HG03066 (cell line): Measurements from ENCODE around the gene REC114.
"Not testable (repeated sequence)": the region's sequence is repeated elsewhere in the genome, so short reads cannot be mapped to it uniquely, and the experiment has no call there.

Experiments
- ATAC-seq: cut with Tn5 transposase; IDR thresholded peaks from one replicate; pipeline ENCODE4 v1.9.1; 2021; ENCODE audit warnings: low read depth; ENCODE audit not compliant: unreplicated experiment

Gene REC114

DNA sequence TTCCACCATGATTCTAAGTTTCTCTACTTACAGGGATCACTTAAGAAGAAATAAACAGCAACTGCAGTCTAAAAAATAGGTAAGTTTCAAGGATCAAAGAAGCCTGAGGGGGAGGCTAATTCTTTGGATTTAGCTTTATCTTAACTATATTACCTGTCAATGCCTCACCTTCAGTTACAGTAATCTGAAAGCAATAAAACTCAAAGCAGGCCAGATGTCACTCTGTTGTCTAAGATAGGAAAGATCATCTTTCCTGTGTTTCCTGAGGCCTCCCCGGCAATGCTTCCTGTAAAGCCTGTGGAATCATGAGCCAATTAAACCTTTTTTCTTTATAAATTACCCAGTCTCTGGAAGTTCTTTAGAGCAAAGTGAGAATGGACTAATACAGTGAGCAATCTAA, 130.1 kb downstream of the REC114 start:
- ATAC-seq = no peak

- ATAC-seq = no peak
Measured at GRCh38 chr15:73573572-73573971, 130.6 kb downstream of the REC114 start.

GRCh38 chr15:73575636-73576247, 132.8 kb downstream of the REC114 start:
- ATAC-seq = no peak

DNA sequence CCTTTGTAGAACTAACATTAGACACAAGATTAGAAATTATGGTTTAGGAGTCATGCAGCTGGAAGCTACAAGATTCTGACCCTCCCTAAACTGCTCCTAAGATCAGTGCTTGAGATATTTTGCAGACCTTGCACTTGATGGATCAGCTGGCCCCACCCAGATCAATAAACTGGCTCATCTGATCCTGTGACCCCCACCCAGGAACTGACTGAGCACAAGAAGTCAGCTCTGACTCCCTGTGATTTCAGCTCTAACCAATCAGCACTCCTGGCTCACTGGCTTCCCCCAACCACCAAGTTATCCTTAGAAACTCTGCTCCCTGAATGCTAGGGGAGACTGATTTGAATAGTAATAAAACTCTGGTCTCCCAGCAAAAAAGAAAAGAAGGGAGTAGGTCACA, 134.6 kb downstream of the REC114 start:
- ATAC-seq = not testable (repeated sequence)

- ATAC-seq = no peak
Measured at GRCh38 chr15:73578026-73578425, 135.1 kb downstream of the REC114 start.

DNA sequence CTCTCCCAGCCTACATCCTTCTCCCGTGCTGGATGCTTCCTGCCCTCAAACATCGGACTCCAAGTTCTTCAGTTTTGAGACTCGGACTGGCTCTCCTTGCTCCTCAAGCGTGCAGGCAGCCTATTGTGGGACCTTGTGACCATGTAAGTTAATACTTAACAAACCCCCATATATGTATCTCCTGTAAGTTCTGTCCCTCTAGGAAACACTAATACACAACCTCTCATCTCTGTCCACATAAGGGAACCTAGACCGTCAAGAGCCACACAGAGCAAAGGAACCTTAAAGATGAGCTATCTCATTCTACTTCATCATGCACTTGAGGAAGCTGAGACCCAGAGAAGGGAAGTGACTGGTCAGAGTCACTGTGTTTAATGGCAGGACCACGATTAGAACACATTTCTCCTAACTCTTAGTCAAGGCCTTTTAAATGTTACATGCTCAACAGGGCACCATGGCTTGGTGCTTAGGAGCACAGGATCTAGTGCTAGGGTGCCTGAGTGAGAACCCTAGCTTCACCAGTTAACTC, 140.0 kb downstream of the REC114 start:
- ATAC-seq = no peak

GRCh38 chr15:73583544-73583943, 140.6 kb downstream of the REC114 start:
- no peak for ATAC-seq

- ATAC-seq = no peak
Measured at GRCh38 chr15:73584699-73585420, 141.9 kb downstream of the REC114 start.

GRCh38 chr15:73585871-73586654, 143.1 kb downstream of the REC114 start:
- no peak for ATAC-seq

DNA sequence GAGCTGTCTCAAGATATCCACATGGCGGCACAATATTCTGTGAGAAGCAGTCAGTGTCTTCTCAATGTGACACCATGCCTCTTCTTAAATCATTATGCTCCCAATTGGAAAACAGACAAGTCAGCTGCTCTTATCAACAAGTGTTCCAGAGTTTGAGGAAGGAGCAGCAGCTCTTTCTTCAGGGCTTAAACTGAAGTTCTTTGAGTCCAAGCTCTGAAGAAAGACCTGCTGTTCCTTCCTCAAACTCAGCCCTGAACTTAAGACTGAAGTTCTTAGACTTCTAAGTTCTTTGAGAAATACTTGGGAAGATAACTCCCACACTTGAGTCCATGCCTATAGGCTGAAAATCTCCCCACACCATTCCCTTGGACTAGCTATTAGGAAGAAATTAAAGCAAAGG, 146.8 kb downstream of the REC114 start:
- ATAC-seq = no peak

DNA sequence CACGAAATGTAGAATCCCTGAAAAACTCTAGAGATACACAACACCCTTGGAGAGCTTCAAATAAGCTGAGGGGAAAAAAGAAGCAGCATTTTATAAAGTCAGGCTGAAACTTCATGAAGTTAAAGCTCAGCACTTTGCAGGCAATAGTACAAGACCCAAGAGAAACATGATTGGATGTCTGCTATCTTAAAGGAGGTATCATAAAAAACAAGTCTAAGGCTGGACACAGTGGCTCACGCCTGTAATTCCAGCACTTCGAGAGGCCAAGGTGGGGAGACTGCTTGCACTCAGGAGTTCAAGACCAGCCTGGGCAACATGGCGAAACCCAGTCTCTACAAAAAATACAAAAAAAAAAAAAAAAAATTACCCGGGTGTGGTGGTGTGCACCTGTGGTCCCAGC, 147.3 kb downstream of the REC114 start:
- no peak for ATAC-seq

GRCh38 chr15:73593304-73594074, 150.5 kb downstream of the REC114 start:
- no peak for ATAC-seq

- no peak for ATAC-seq
Measured at GRCh38 chr15:73594109-73594508, 151.1 kb downstream of the REC114 start.

- ATAC-seq = no peak
Measured at GRCh38 chr15:73596174-73596573, 153.2 kb downstream of the REC114 start.

- ATAC-seq = no peak
Measured at GRCh38 chr15:73597036-73597638, 154.2 kb downstream of the REC114 start.

DNA sequence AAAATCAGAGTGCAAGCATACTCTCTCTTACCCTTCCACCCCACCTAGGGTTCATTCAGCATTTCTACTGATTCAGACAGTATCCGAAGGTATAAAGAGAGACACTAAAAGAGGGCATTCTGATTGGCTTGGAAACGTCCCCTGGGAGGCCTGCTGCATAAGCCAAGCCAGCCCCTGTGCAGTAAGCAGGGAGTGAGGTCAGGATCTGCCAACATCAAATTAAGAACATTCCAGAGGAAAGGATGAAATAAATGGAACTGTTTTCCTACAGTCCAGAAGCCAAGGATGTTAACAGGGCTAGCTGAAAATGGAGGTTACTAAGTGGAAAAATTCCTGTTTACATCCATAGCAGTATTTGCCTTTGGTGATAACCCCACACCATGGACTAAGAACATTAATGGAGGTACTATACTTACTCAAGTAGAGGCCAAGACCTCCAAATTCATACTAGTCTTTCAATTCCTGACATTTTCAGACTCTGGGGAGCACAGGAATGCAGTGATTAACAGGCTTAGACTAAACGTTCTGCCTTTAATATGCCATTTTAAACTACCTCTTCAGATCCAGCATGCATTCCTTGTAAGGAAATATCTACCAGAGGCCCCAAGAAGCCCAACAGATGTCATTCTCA, 155.7 kb downstream of the REC114 start:
- ATAC-seq = no peak

DNA sequence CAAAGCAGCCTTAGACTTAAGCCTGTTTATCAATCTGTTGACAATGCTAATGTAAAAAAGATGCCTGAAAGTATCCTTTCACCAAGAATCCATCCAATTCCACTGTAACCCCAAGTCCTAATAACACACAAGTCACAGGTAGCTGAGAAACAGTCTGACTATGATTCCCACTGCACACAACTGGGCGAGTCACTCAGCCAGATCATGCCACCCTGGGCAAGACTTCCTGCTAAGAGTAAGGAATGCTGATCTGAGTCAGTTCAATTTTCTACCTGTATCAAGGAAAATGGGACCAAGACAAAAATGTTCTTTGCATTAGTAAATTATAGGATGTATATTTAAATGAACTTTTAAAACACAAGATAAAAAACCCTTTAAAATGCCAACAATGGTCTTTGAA, 157.0 kb downstream of the REC114 start:
- no peak for ATAC-seq

- ATAC-seq = no peak
Measured at GRCh38 chr15:73600413-73601335, 157.7 kb downstream of the REC114 start.
